Activated naive CD8-positive, alpha-beta T cell treated with anti-CD3 and anti-CD28 coated beads for 36 hours (primary cell): ENCODE measurements around the gene WT1. TPM values are rescaled to one million over a fixed set of nuclear protein-coding genes. Genes with fewer than 3 reads are reported as not detected.
"Not testable (repeated sequence)": the region's sequence is repeated elsewhere in the genome, so short reads cannot be mapped to it uniquely, and the experiment has no call there.

ENCODE experiments used
- DNase-seq: peaks from one replicate; pipeline ENCODE4 v3.0.0; 2021
- H3K27ac Mint-ChIP-seq: one replicate; pipeline ENCODE4 v1.8.0; 2022; ENCODE audit warnings: mild to moderate bottlenecking, moderate library complexity, mixed read lengths
- H3K27me3 Mint-ChIP-seq: one replicate; pipeline ENCODE4 v1.8.0; 2022; ENCODE audit warnings: mild to moderate bottlenecking, mixed read lengths
- H3K36me3 Mint-ChIP-seq: one replicate; pipeline ENCODE4 v1.8.0; 2021; ENCODE audit warnings: mild to moderate bottlenecking, mixed read lengths
- H3K4me1 Mint-ChIP-seq: one replicate; pipeline ENCODE4 v1.8.0; 2021; ENCODE audit warnings: mixed read lengths
- H3K4me3 Mint-ChIP-seq: one replicate; pipeline ENCODE4 v1.8.0; 2022; ENCODE audit warnings: mild to moderate bottlenecking, moderate library complexity, mixed read lengths
- H3K9me3 Mint-ChIP-seq: one replicate; pipeline ENCODE4 v1.8.0; 2022; ENCODE audit warnings: mixed read lengths
- total RNA-seq, 2 experiments: library from RNA; stranded (reverse); gene quantifications; one replicate each; pipeline ENCODE4 v1.2.3, GENCODE V29; 2021

The WT1 gene
- not detected for total RNA-seq

GRCh38 chr11:32435511-32435941, at the start of gene WT1:
WT1 (minus strand) TSS chr11:32435539.
- Mint-ChIP-seq H3K27me3 (peaks cover 93% of the 10 kb centered on the region), H3K4me3 (peak within 1 kb of the TSS; percentile 45), H3K9me3 (no peaks in the 10 kb centered on the region), H3K4me1 (peaks cover 38% of the 10 kb centered on the region), H3K27ac (no peak within 1 kb of the TSS), H3K36me3 (no peaks in the 10 kb centered on the region)
- DNase-seq: no peak

DNA sequence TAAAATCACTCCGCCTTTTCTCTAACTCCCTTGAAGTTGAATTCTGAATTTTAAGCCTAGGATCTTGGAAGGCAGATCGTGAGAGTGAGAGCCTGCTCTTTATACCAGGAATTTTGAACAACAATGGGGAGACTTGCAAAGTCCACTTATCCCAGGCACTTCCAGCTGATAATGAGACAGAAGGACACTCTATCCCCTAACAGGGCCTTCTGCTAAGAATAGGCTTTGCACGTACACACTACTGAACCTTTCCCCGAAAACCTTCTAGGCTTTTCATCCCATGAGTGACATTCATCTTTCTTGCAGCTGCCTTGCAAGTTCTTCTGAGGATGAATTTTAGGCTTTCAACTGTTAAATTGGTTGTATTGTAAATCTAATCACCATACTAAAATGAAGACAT, 44.0 kb upstream of the WT1 start:
- DNase-seq: no peak
- Mint-ChIP-seq H3K27me3 (no peaks in the 10 kb centered on the region), H3K36me3 (no peaks in the 10 kb centered on the region), H3K4me3 (no peak overlapping the region), H3K9me3 (no peaks in the 10 kb centered on the region), H3K4me1 (no peaks in the 10 kb centered on the region), H3K27ac (no peak overlapping the region)

DNA sequence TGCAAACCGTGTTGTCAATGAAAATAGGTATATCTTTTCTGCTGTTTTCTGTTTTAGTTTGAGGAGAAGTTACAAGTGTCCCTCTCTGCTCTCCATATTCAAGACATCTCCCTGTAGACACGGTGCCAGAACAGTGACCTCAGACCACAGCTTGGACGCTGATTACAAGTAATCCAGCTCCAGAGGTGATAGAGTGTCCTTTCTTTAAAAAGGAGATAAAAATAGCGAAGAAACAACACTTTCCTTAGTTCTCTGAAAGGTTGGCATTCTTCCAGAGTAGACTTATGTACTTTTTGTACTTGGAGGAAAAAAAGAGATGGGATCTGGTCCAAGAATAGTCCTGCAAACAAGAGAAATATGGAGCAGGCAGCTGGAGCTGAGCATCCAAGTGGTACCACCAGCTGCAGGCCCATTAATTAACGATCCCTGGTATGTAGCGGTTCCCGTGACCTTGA, 43.0 kb upstream of the WT1 start:
- Mint-ChIP-seq H3K27me3 (no peaks in the 10 kb centered on the region), H3K4me1 (no peaks in the 10 kb centered on the region), H3K4me3 (no peak overlapping the region), H3K27ac (no peak overlapping the region), H3K36me3 (no peaks in the 10 kb centered on the region), H3K9me3 (no peaks in the 10 kb centered on the region)
- no peak for DNase-seq

DNA sequence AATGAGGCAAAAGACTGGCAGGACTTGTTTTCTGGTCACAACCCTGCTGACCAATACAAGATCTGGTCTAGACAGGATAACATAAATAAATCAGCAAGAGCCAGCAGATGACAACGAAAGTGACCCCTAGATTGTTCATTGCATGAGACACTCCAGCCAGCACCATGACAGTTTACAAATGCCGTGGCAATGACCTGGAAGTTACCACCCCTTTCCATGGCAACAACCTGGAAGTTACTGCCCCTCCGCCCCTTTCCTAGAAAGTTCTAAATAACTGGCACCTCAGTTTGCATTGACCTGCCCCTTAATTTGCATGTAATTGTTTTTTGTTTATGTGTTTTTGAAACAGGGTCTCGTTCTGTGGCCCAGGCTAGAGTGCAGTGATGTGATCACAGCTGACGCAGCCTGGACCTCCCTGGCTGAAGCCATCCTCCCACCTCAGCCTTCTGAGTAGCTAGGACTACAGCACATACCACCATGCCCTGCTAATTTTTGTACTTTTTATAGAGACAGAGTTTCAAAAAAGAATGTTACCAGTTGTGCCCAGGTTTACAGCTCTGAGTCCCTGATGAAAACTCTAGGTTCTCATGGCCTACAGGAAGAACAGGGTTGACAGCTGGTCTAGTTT, 38.1 kb upstream of the WT1 start:
- no peaks in the 10 kb centered on the region for H3K4me1 Mint-ChIP-seq
- H3K4me3 Mint-ChIP-seq: no peak overlapping the region

DNA sequence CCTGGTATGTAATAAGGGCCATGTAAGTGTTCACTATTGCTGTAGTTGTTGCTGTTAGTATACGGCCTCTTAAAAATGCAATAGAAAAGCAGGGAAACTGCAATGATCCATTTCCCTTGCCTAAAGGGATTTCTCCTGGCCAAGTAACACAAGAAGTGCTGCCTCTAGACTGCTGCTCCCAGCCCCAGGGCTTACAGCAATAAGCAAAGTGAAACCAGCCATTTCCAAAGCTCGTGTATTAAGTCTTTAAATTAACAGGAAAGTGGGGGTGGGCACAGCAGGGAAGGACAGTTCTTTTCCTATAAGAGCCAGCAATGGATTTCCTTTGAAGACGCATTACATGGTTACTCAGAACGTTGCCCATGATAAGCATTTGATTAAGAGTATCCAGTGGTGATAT, 36.9 kb upstream of the WT1 start:
- H3K4me1 Mint-ChIP-seq: no peaks in the 10 kb centered on the region
- no peaks in the 10 kb centered on the region for H3K9me3 Mint-ChIP-seq
- no peak overlapping the region for H3K4me3 Mint-ChIP-seq
- no peaks in the 10 kb centered on the region for H3K36me3 Mint-ChIP-seq
- peaks cover 4% of the 10 kb centered on the region for H3K27me3 Mint-ChIP-seq
- DNase-seq: no peak
- no peak overlapping the region for H3K27ac Mint-ChIP-seq

More for the DNA sequence above, 38.1 kb upstream of the WT1 start:
- Mint-ChIP-seq H3K36me3 (no peaks in the 10 kb centered on the region), H3K27me3 (peaks cover 4% of the 10 kb centered on the region), H3K27ac (no peak overlapping the region), H3K9me3 (no peaks in the 10 kb centered on the region)
- DNase-seq: no peak

DNA sequence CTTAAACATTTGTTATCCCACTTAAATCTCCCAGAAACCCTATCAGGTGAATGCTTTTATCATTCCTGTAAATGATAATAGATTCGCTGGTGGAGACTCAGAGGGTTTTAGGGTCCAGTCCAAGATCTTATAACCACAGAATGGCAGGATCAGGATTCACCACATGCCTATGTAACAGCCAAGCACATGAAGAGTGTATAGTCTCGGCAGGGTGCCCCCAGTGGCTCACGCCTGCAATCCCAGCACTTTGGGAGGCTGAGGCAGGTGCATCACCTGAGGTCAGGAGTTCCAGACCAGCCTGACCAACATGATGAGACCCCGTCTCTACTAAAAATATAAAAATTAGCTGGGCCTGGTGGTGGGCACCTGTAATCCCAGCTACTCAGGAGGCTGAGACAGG, 36.2 kb upstream of the WT1 start:
- not testable (repeated sequence) for H3K27me3 Mint-ChIP-seq, H3K4me1 Mint-ChIP-seq

DNA sequence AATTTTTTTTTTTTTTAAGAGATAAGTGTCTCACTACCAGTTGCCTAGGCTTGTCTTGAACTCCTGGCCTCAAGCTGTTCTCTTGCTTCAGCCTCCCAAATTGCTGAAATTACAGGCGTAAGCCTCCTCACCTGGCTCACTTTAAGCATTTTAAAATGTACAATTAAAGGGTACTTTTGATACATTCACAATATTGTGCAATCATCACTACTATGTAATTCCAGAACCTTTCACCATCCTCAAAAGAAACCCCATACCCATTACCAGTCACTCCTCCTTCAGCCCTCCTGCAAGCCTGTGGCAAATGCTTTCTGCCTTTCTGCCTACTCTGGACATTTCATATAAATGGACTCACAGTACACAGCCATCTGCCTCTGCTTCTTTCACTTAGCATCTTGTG, 34.5 kb upstream of the WT1 start:
- H3K4me1 Mint-ChIP-seq: no peaks in the 10 kb centered on the region
- peaks cover 4% of the 10 kb centered on the region for H3K27me3 Mint-ChIP-seq
- no peak overlapping the region for H3K4me3 Mint-ChIP-seq
- no peaks in the 10 kb centered on the region for H3K36me3 Mint-ChIP-seq
- no peak for DNase-seq
- no peak overlapping the region for H3K27ac Mint-ChIP-seq
- no peaks in the 10 kb centered on the region for H3K9me3 Mint-ChIP-seq

More for the DNA sequence above, 36.2 kb upstream of the WT1 start:
- not testable (repeated sequence) for H3K4me3 Mint-ChIP-seq, DNase-seq, H3K9me3 Mint-ChIP-seq, H3K27ac Mint-ChIP-seq, H3K36me3 Mint-ChIP-seq

DNA sequence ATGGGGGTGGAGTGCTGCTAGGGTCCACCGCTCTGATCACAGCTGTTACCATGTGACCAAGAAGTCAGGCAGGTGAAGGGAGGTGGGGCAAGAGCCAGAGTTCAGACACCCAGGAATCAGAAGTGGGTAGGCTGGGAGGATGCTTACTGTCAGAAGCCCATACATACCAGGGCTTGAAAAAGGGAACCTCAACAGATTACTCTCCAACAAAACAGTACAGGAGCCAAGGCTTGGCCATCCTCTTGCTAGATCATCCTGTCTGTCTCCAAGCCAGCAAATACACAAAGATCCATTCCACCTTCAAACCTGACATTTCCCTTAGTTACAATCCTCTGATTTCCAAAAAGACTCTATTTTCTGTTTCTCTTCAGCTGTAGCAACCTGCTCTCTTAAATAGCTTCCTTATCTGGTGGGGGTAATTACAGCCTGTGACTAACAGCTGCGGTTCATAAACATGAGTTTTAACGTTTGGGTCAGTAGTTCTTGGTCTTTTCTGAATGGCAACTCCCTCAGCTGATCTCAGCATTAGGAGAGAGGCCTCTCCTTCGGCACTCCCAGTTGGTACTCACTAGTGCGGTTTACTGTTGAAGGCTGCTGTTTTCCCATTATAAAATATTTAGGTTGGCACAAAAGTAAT, 31.1 kb upstream of the WT1 start:
- Mint-ChIP-seq H3K4me1 (no peaks in the 10 kb centered on the region), H3K9me3 (no peaks in the 10 kb centered on the region), H3K36me3 (no peaks in the 10 kb centered on the region), H3K27me3 (no peaks in the 10 kb centered on the region), H3K4me3 (no peak overlapping the region), H3K27ac (no peak overlapping the region)
- no peak for DNase-seq

DNA sequence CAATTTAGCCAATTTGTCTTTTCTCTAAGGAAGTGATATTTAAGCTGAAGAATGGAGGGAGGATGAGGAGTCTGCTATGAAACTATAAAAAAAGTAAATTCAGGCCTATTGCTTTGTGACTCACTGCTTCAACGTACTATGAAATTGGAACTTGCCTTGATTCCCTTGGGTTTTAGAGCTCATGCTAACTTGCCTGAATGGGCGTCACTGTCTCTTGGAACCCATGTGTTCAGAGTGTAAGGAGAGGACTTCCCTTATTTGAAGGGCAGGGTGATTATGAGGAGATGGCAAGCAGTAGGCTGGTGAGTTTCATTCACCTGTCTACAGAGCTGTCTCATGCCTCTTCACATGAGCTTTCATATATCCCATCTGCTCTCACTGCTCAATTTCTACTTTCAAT, 28.7 kb upstream of the WT1 start:
- H3K4me3 Mint-ChIP-seq: no peak overlapping the region
- no peaks in the 10 kb centered on the region for H3K27me3 Mint-ChIP-seq
- no peak for DNase-seq
- H3K9me3 Mint-ChIP-seq: no peaks in the 10 kb centered on the region
- H3K36me3 Mint-ChIP-seq: no peaks in the 10 kb centered on the region
- no peaks in the 10 kb centered on the region for H3K4me1 Mint-ChIP-seq
- no peak overlapping the region for H3K27ac Mint-ChIP-seq

GRCh38 chr11:32462011-32462690, 26.8 kb upstream of the WT1 start:
- no peak overlapping the region for H3K27ac Mint-ChIP-seq
- DNase-seq: no peak
- no peak overlapping the region for H3K4me3 Mint-ChIP-seq
- H3K27me3 Mint-ChIP-seq: no peaks in the 10 kb centered on the region
- no peaks in the 10 kb centered on the region for H3K36me3 Mint-ChIP-seq
- H3K4me1 Mint-ChIP-seq: no peaks in the 10 kb centered on the region
- no peaks in the 10 kb centered on the region for H3K9me3 Mint-ChIP-seq

DNA sequence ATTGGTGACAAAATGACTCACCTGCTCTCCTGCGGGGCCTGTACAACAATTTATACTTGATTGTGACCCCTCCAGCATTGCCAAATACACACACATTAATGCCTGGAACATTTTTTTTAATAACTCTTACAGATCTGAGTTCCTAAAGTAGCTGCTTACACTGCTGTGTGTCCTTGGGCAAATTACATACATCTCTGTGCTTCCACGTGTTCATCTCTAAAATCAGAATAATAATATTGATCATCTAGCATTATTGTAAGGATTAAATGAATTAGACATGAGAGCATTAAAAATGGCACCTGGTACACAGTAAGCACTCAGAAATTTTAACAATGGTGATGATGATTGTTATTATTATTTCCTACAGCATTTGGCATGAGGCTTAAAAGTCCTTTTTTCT, 21.5 kb upstream of the WT1 start:
- H3K36me3 Mint-ChIP-seq: no peaks in the 10 kb centered on the region
- H3K9me3 Mint-ChIP-seq: no peaks in the 10 kb centered on the region

DNA sequence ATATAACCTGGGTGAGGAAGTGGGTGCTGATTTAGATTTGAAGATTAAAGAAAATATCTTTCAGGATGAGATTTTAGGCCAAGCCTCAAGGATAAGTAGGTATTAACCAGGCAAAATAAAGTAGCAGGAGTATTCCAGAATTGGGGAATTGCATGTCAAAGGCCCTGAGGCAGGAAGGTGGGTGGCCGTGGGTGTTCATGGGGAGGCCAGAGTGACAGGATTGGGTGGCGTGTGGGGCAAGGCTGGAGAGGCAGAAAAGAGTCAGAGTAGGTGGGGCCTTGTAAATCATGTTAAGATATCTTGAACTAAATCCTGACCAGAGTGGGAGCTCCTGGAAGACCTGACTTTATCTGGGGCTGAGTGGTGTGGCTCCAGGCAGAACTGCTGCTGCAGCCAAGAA, 19.7 kb upstream of the WT1 start:
- no peaks in the 10 kb centered on the region for H3K36me3 Mint-ChIP-seq
- no peaks in the 10 kb centered on the region for H3K9me3 Mint-ChIP-seq
- H3K27me3 Mint-ChIP-seq: no peaks in the 10 kb centered on the region
- no peaks in the 10 kb centered on the region for H3K4me1 Mint-ChIP-seq
- H3K4me3 Mint-ChIP-seq: no peak overlapping the region
- no peak for DNase-seq
- no peak overlapping the region for H3K27ac Mint-ChIP-seq

More for the DNA sequence above, 21.5 kb upstream of the WT1 start:
- Mint-ChIP-seq H3K4me3 (no peak overlapping the region), H3K27ac (no peak overlapping the region), H3K4me1 (no peaks in the 10 kb centered on the region), H3K27me3 (no peaks in the 10 kb centered on the region)
- no peak for DNase-seq

- no peaks in the 10 kb centered on the region for H3K4me1 Mint-ChIP-seq
- DNase-seq: no peak
- no peak overlapping the region for H3K4me3 Mint-ChIP-seq
- H3K9me3 Mint-ChIP-seq: no peaks in the 10 kb centered on the region
- H3K27me3 Mint-ChIP-seq: peaks cover 4% of the 10 kb centered on the region
- no peaks in the 10 kb centered on the region for H3K36me3 Mint-ChIP-seq
- no peak overlapping the region for H3K27ac Mint-ChIP-seq
These were observed 16.5 kb upstream of the WT1 start for GRCh38 chr11:32451808-32452207.

- no peak overlapping the region for H3K4me3 Mint-ChIP-seq
- no peaks in the 10 kb centered on the region for H3K36me3 Mint-ChIP-seq
- DNase-seq: no peak
- H3K4me1 Mint-ChIP-seq: no peaks in the 10 kb centered on the region
- H3K27me3 Mint-ChIP-seq: peaks cover 8% of the 10 kb centered on the region
- no peak overlapping the region for H3K27ac Mint-ChIP-seq
- no peaks in the 10 kb centered on the region for H3K9me3 Mint-ChIP-seq
These were observed 15.0 kb upstream of the WT1 start for GRCh38 chr11:32450372-32450771.

DNA sequence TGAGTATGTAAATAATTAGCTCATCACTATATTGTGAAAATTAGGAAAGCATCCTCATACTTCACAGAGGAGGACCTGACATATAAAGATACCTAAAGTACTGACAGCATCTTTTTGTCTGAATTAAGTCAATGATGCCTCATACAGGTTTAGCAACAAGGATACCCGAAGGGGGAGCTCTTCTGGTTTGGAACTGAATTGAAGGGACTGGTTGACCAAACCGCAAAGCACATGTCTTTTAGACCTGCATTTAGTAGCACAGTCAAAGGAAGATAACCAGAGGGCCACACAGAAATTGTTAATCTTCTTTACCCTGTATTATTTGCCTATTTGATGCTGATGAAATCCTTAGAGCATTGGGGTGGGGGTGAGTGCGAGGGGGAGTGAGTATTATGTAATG, 12.9 kb upstream of the WT1 start:
- Mint-ChIP-seq H3K27ac (no peak overlapping the region), H3K9me3 (no peaks in the 10 kb centered on the region), H3K4me3 (no peak overlapping the region), H3K4me1 (no peaks in the 10 kb centered on the region), H3K36me3 (no peaks in the 10 kb centered on the region), H3K27me3 (peaks cover 22% of the 10 kb centered on the region)
- no peak for DNase-seq

- H3K4me1 Mint-ChIP-seq: no peaks in the 10 kb centered on the region
- no peaks in the 10 kb centered on the region for H3K9me3 Mint-ChIP-seq
- H3K4me3 Mint-ChIP-seq: no peak overlapping the region
- peaks cover 32% of the 10 kb centered on the region for H3K27me3 Mint-ChIP-seq
- no peak for DNase-seq
- no peak overlapping the region for H3K27ac Mint-ChIP-seq
- no peaks in the 10 kb centered on the region for H3K36me3 Mint-ChIP-seq
These were observed 11.9 kb upstream of the WT1 start for GRCh38 chr11:32447252-32447651.
